Right ventricle myocardium superior (tissue), 1 donor: ENCODE results near the gene CNEP1R1. TPM values are rescaled to one million over a fixed set of nuclear protein-coding genes. Genes with fewer than 3 reads are reported as not detected.
"Not testable (repeated sequence)": the region's sequence is repeated elsewhere in the genome, so short reads cannot be mapped to it uniquely, and the experiment has no call there.

Source experiments
- ATAC-seq: fragments of 200-7000 bp; cut with Tn5 transposase; one replicate; pipeline ENCODE4 v1.9.1; 2020; ENCODE audit warnings: mild to moderate bottlenecking; ENCODE audit not compliant: poor library complexity
- DNase-seq: peaks from one replicate; pipeline ENCODE4 v3.0.0-alpha.2; 2020
- intact Hi-C: fragments of 100-400 bp; cut with DNase I; formaldehyde crosslinking; loops from one replicate; pipeline ENCODE4 v1.11.2; 2022
- total RNA-seq: library from RNA; stranded (reverse); fragmentation: NEBNext Ultra II Directional; extraction: Animal tissue kit (Norgen Biotek cat#: 25700); gene quantifications from one replicate; pipeline ENCODE4 v1.2.1, GENCODE V29; 2021
- donor health status: DM: no; HTN: yes; CAD: no; lungs with severe emphysema.

Gene CNEP1R1
- total RNA-seq, 1 donor from 2014 or later = 16.1 TPM

- DNase-seq (no peak), ATAC-seq (no peak)
- intact Hi-C loops = no loop called here
Observed at GRCh38 chr16:50011707-50012106, 13.3 kb upstream of the CNEP1R1 start.

- DNase-seq (no peak), ATAC-seq (no peak)
- intact Hi-C loops = no loop called here
Observed at GRCh38 chr16:50012182-50012581, 12.8 kb upstream of the CNEP1R1 start.

GRCh38 chr16:50014211-50014610, 10.8 kb upstream of the CNEP1R1 start:
- ATAC-seq, intact Hi-C loops, DNase-seq: not testable (repeated sequence)

GRCh38 chr16:50015631-50016030, 9.4 kb upstream of the CNEP1R1 start:
- DNase-seq (no peak), ATAC-seq (no peak)
- intact Hi-C loops = no loop called here

GRCh38 chr16:50017553-50017952, 7.5 kb upstream of the CNEP1R1 start:
- DNase-seq = no peak
- intact Hi-C loops = no loop called here
- no peak for ATAC-seq

GRCh38 chr16:50021544-50021943, 3.5 kb upstream of the CNEP1R1 start:
- DNase-seq (no peak), ATAC-seq (no peak)
- intact Hi-C loops = no loop called here

- intact Hi-C loops = no loop called here
- DNase-seq (no peak), ATAC-seq (no peak)
Observed at GRCh38 chr16:50023641-50024040, 1.4 kb upstream of the CNEP1R1 start.

GRCh38 chr16:50024207-50024606, 818 bp upstream of the CNEP1R1 start:
- no peak for DNase-seq
- ATAC-seq = no peak
- intact Hi-C loops = no loop called here

GRCh38 chr16:50025537-50025931, 509 bp downstream of the CNEP1R1 start:
- DNase-seq (no peak), ATAC-seq (no peak)
- intact Hi-C loops = loop anchor here (5.0 kb wide), 1 partner anchor 187 kb away; no protein-coding TSS in a partner anchor

GRCh38 chr16:50027829-50028228, 2.8 kb downstream of the CNEP1R1 start:
- intact Hi-C loops = loop anchor here (5.0 kb wide), 1 partner anchor 184 kb away; no protein-coding TSS in a partner anchor
- ATAC-seq = no peak
- no peak for DNase-seq

- DNase-seq (no peak), ATAC-seq (no peak)
- intact Hi-C loops = no loop called here
Observed at GRCh38 chr16:50035468-50035992, 10.5 kb downstream of the CNEP1R1 start.

GRCh38 chr16:50036426-50036825, 11.4 kb downstream of the CNEP1R1 start:
- ATAC-seq (no peak), DNase-seq (no peak)
- intact Hi-C loops = no loop called here

- intact Hi-C loops = no loop called here
- ATAC-seq (peak; percentile 46), DNase-seq (no peak)
Observed at GRCh38 chr16:50037662-50038220, 12.7 kb downstream of the CNEP1R1 start.

- no peak for ATAC-seq
- intact Hi-C loops = no loop called here
- DNase-seq = no peak
Observed at GRCh38 chr16:50038286-50038685, 13.3 kb downstream of the CNEP1R1 start.

GRCh38 chr16:50038756-50039529, 13.9 kb downstream of the CNEP1R1 start:
- DNase-seq = peak; percentile 51
- intact Hi-C loops = no loop called here
- peak; percentile 92 for ATAC-seq

- no peak for ATAC-seq
- intact Hi-C loops = no loop called here
Observed at GRCh38 chr16:50040018-50040417, 15.0 kb downstream of the CNEP1R1 start.

GRCh38 chr16:50040710-50041109, 15.7 kb downstream of the CNEP1R1 start:
- intact Hi-C loops = no loop called here
- DNase-seq (no peak), ATAC-seq (no peak)

More at GRCh38 chr16:50040018-50040417, 15.0 kb downstream of the CNEP1R1 start:
- no peak for DNase-seq

GRCh38 chr16:50043358-50043757, 18.3 kb downstream of the CNEP1R1 start:
- no peak for DNase-seq
- no peak for ATAC-seq
- intact Hi-C loops = no loop called here

- ATAC-seq = no peak
- DNase-seq = no peak
- intact Hi-C loops = no loop called here
Observed at GRCh38 chr16:50045412-50045811, 20.4 kb downstream of the CNEP1R1 start.

- DNase-seq (no peak), ATAC-seq (no peak)
- intact Hi-C loops = no loop called here
Observed at GRCh38 chr16:50046853-50047252, 21.8 kb downstream of the CNEP1R1 start.
